Dendritic cell treated with granulocyte-macrophage colony-stimulating factor and Interleukin-4, amounts not matched to agents 40 ng/mL and 50 ng/mL, for 4 days (primary cell): ENCODE results near the gene TRIM54.

Experiments used
- H3K27ac Mint-ChIP-seq: one replicate; pipeline ENCODE4 v1.8.0; 2022; ENCODE audit warnings: mild to moderate bottlenecking, mixed read lengths
- H3K27me3 Mint-ChIP-seq: one replicate; pipeline ENCODE4 v1.8.0; 2022; ENCODE audit warnings: mild to moderate bottlenecking, mixed read lengths
- H3K36me3 Mint-ChIP-seq: one replicate; pipeline ENCODE4 v1.8.0; 2022; ENCODE audit warnings: low read depth, mixed read lengths
- H3K4me1 Mint-ChIP-seq: one replicate; pipeline ENCODE4 v1.8.0; 2022; ENCODE audit warnings: low read depth, mixed read lengths
- H3K4me3 Mint-ChIP-seq: one replicate; pipeline ENCODE4 v1.8.0; 2022; ENCODE audit warnings: mild to moderate bottlenecking, moderate library complexity, mixed read lengths
- H3K9me3 Mint-ChIP-seq: one replicate; pipeline ENCODE4 v1.8.0; 2022; ENCODE audit warnings: mixed read lengths
- intact Hi-C: fragments of 100-400 bp; cut with micrococcal nuclease; formaldehyde crosslinking; loops from one replicate; pipeline ENCODE4 v1.15.0; 2022

Gene TRIM54, protein sequence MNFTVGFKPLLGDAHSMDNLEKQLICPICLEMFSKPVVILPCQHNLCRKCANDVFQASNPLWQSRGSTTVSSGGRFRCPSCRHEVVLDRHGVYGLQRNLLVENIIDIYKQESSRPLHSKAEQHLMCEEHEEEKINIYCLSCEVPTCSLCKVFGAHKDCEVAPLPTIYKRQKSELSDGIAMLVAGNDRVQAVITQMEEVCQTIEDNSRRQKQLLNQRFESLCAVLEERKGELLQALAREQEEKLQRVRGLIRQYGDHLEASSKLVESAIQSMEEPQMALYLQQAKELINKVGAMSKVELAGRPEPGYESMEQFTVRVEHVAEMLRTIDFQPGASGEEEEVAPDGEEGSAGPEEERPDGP

GRCh38 chr2:27281855-27282559 is at the start of gene TRIM54:
Gene TRIM54 (plus strand): TSS chr2:27282429. CDS start chr2:27282732, 303 bp downstream.
- Mint-ChIP-seq H3K27me3 (peaks cover 24% of the 10 kb centered on the region), H3K27ac (no peak within 1 kb of the TSS), H3K4me1 (peaks cover 10% of the 10 kb centered on the region), H3K9me3 (no peaks in the 10 kb centered on the region), H3K4me3 (no peak within 1 kb of the TSS), H3K36me3 (no peaks in the 10 kb centered on the region)
- intact Hi-C loops = no loop called here

DNA sequence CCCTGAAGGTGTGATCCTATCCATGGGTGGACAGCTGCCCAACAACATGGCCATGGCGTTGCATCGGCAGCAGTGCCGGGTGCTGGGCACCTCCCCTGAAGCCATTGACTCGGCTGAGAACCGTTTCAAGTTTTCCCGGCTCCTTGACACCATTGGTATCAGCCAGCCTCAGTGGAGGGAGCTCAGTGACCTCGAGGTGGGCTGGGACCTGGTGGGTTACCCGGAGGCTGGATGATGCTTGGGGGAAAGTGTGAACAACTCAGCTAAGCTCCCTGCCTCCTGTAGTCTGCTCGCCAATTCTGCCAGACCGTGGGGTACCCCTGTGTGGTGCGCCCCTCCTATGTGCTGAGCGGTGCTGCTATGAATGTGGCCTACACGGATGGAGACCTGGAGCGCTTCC is 48.9 kb upstream of the TRIM54 start:
- Mint-ChIP-seq H3K36me3 (peaks cover 98% of the 10 kb centered on the region), H3K4me3 (no peak overlapping the region), H3K27me3 (no peaks in the 10 kb centered on the region), H3K27ac (no peak overlapping the region), H3K9me3 (no peaks in the 10 kb centered on the region), H3K4me1 (no peaks in the 10 kb centered on the region)
- intact Hi-C loops = no loop called here

DNA sequence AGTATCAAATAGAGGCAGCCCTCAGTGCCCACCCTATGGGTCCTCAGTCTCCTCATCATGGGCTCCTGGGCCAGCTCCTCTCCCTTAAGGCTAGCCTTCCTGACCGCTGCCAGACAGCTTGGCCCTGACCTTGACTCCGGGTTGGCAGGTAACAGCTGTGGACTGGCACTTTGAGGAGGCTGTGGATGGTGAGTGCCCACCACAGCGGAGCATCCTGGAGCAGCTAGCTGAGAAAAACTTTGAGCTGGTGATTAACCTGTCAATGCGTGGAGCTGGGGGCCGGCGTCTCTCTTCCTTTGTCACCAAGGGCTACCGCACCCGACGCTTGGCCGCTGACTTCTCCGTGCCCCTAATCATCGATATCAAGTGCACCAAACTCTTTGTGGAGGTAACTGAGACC is 46.1 kb upstream of the TRIM54 start:
- Mint-ChIP-seq H3K4me1 (no peaks in the 10 kb centered on the region), H3K36me3 (peaks cover 100% of the 10 kb centered on the region), H3K4me3 (no peak overlapping the region), H3K27me3 (no peaks in the 10 kb centered on the region), H3K9me3 (no peaks in the 10 kb centered on the region), H3K27ac (no peak overlapping the region)
- intact Hi-C loops = no loop called here

- H3K4me1 Mint-ChIP-seq = no peaks in the 10 kb centered on the region
- H3K27me3 Mint-ChIP-seq = no peaks in the 10 kb centered on the region
- no peak overlapping the region for H3K27ac Mint-ChIP-seq
- no peaks in the 10 kb centered on the region for H3K9me3 Mint-ChIP-seq
- intact Hi-C loops = no loop called here
- H3K36me3 Mint-ChIP-seq = peaks cover 100% of the 10 kb centered on the region
- H3K4me3 Mint-ChIP-seq = no peak overlapping the region
Measured at GRCh38 chr2:27236626-27237025, 45.6 kb upstream of the TRIM54 start.

DNA sequence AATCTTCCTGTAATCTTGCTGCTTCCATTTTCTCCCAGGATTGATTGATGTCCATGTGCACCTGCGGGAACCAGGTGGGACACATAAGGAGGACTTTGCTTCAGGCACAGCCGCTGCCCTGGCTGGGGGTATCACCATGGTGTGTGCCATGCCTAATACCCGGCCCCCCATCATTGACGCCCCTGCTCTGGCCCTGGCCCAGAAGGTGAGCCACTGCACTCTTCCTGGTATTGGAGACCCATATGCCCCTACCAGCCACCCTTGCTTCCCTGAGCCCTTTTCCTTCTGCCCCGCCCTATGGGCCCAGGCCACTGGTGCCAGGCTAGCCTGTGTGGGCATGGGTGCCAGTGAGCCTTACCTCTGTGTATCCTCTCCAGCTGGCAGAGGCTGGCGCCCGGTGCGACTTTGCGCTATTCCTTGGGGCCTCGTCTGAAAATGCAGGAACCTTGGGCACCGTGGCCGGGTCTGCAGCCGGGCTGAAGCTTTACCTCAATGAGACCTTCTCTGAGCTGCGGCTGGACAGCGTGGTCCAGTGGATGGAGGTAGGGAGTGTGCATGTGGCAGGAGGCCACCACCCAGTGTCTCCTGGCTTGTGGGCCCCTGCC is 44.8 kb upstream of the TRIM54 start:
- no peaks in the 10 kb centered on the region for H3K4me1 Mint-ChIP-seq
- H3K9me3 Mint-ChIP-seq = no peaks in the 10 kb centered on the region
- H3K4me3 Mint-ChIP-seq = no peak overlapping the region
- H3K36me3 Mint-ChIP-seq = peaks cover 100% of the 10 kb centered on the region
- no peak overlapping the region for H3K27ac Mint-ChIP-seq
- H3K27me3 Mint-ChIP-seq = no peaks in the 10 kb centered on the region
- intact Hi-C loops = no loop called here

DNA sequence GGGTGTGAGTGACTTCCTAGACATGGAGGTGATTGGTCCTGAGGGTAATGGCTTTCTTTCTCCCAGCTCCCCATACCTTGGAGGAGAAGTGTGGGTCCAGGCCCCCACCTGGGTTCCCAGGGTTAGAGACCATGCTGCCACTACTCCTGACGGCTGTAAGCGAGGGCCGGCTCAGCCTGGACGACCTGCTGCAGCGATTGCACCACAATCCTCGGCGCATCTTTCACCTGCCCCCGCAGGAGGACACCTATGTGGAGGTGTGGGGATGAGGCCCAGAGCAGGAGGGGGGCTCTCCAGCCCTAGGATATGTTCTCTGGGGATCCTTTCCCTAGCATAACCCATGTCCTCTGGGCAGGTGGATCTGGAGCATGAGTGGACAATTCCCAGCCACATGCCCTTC is 43.3 kb upstream of the TRIM54 start:
- intact Hi-C loops = no loop called here

DNA sequence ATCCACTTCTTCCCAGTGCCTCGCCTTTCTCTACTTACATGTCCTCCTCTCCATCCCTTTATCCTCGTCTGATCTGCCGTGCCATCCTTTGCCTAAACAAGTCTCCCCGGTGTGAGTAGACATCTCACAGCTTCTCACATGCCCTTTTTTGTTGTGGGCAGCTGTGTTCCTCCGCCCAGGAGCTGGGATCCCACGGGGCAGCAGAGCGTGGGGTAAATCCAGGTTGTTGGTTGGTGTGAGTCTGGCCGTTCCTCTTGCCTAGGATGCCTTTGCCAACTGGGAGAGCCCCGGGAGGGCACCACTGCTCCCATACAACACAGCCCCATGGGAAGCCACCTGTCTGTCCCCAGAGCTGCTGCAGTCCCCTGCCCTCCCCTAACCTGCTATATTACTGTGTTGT is 41.8 kb upstream of the TRIM54 start:
- Mint-ChIP-seq H3K36me3 (peaks cover 94% of the 10 kb centered on the region), H3K4me3 (no peak overlapping the region), H3K27ac (no peak overlapping the region), H3K4me1 (no peaks in the 10 kb centered on the region), H3K9me3 (no peaks in the 10 kb centered on the region), H3K27me3 (no peaks in the 10 kb centered on the region)
- intact Hi-C loops = no loop called here

More for the DNA sequence above, 43.3 kb upstream of the TRIM54 start:
- Mint-ChIP-seq H3K27me3 (no peaks in the 10 kb centered on the region), H3K27ac (no peak overlapping the region), H3K4me1 (no peaks in the 10 kb centered on the region), H3K36me3 (peaks cover 100% of the 10 kb centered on the region), H3K4me3 (no peak overlapping the region), H3K9me3 (no peaks in the 10 kb centered on the region)

- H3K9me3 Mint-ChIP-seq = no peaks in the 10 kb centered on the region
- intact Hi-C loops = no loop called here
- peaks cover 79% of the 10 kb centered on the region for H3K36me3 Mint-ChIP-seq
- no peaks in the 10 kb centered on the region for H3K27me3 Mint-ChIP-seq
- no peak overlapping the region for H3K4me3 Mint-ChIP-seq
- H3K4me1 Mint-ChIP-seq = no peaks in the 10 kb centered on the region
- no peak overlapping the region for H3K27ac Mint-ChIP-seq
Measured at GRCh38 chr2:27241761-27242613, 40.2 kb upstream of the TRIM54 start.

- Mint-ChIP-seq H3K36me3 (peaks cover 73% of the 10 kb centered on the region), H3K9me3 (no peaks in the 10 kb centered on the region), H3K4me1 (no peaks in the 10 kb centered on the region), H3K27ac (no peak overlapping the region), H3K4me3 (no peak overlapping the region), H3K27me3 (peaks cover 2% of the 10 kb centered on the region)
- intact Hi-C loops = no loop called here
Measured at GRCh38 chr2:27242614-27242951, 39.6 kb upstream of the TRIM54 start.

DNA sequence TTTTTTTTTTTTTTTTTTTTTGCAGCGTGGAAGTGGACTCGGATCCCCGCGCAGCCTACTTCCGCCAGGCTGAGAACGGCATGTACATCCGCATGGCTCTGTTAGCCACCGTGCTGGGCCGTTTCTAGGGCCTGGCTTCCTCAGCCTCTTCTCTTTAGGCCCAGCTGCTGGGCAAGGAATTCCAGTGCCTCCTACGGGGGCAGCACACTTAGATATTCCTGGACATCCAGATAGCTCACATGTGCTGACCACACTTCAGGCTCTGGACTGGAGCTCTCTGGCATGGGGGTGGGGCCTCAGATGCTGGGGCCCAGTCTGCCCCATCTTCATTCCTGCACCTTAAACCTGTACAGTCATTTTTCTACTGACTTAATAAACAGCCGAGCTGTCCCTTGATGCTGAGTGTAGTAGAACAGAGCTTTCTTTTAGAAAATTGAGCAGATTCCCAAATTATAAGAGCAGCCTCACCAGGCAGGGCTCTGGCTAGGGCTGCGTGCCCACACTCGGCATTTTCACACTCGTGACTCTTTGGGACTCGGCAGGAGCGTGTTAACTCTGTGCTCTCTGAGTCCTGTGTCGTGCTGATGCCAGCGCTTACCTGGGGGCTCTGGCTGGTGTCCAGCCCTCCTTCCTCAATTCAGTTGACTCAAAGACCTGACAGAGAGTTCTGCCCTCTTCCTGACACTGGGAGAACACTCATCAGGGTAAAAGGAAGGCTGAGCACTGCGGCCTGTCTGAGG is 38.7 kb upstream of the TRIM54 start:
- Mint-ChIP-seq H3K4me3 (no peak overlapping the region), H3K27ac (no peak overlapping the region), H3K27me3 (peaks cover 7% of the 10 kb centered on the region), H3K36me3 (peaks cover 63% of the 10 kb centered on the region), H3K4me1 (no peaks in the 10 kb centered on the region), H3K9me3 (no peaks in the 10 kb centered on the region)
- intact Hi-C loops = no loop called here

- intact Hi-C loops = no loop called here
- Mint-ChIP-seq H3K27ac (no peak overlapping the region), H3K36me3 (peaks cover 47% of the 10 kb centered on the region), H3K4me3 (no peak overlapping the region), H3K4me1 (no peaks in the 10 kb centered on the region), H3K27me3 (peaks cover 15% of the 10 kb centered on the region), H3K9me3 (no peaks in the 10 kb centered on the region)
Measured at GRCh38 chr2:27245116-27245515, 37.1 kb upstream of the TRIM54 start.

- Mint-ChIP-seq H3K4me1 (no peaks in the 10 kb centered on the region), H3K36me3 (peaks cover 42% of the 10 kb centered on the region), H3K27ac (no peak overlapping the region), H3K4me3 (no peak overlapping the region), H3K9me3 (no peaks in the 10 kb centered on the region), H3K27me3 (peaks cover 18% of the 10 kb centered on the region)
- intact Hi-C loops = no loop called here
Measured at GRCh38 chr2:27245626-27246025, 36.6 kb upstream of the TRIM54 start.

DNA sequence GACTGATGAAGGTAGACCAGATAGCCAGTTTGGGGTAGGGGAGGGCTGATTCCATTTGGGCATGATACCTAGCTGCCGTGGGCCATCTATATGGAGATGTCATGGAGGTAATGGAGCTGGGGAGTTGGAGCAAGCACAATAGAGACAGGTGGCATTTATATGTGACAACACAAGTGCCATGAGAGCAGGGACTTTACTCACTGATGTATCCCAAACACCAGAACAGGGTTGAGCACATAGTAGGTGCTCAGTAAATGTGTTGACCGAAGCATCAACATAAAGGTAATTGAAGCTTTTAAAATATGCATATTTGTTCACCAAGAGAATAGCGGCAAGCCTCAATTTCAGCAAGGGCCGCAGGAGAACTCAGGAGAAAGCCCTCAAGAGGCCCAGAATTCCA is 34.3 kb upstream of the TRIM54 start:
- Mint-ChIP-seq H3K4me1 (no peaks in the 10 kb centered on the region), H3K27me3 (peaks cover 29% of the 10 kb centered on the region), H3K4me3 (no peak overlapping the region), H3K9me3 (no peaks in the 10 kb centered on the region), H3K27ac (no peak overlapping the region), H3K36me3 (peaks cover 19% of the 10 kb centered on the region)
- intact Hi-C loops = no loop called here
